ENCODE results near the gene APIP.

The APIP gene

DNA sequence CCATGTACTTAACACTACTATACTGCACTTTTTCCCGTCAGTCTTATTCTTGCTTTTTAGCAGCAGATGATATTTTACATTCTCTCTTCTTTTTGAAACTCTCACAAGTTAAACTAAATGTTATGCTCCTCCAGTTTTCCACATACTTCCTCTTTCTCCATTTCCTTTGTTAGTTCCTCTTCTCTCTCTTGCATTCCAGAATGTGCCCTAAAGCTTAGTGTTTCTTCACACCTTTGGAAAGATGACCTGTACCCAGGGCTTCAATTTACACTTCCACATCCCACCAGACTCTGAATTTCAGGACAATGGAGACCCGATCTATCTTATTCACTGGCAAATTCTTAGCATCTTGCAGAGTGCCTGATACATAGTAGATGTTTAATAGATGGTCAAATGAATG is 51.8 kb downstream of the APIP start:
- in situ Hi-C loops (cut with MboI; ENCODE audit: low pct_unique_long_range_greater_than_20kb, low sequenced_read_pairs, unreplicated experiment), result no loop called here
- TF ChIP-seq, protein P1, sequence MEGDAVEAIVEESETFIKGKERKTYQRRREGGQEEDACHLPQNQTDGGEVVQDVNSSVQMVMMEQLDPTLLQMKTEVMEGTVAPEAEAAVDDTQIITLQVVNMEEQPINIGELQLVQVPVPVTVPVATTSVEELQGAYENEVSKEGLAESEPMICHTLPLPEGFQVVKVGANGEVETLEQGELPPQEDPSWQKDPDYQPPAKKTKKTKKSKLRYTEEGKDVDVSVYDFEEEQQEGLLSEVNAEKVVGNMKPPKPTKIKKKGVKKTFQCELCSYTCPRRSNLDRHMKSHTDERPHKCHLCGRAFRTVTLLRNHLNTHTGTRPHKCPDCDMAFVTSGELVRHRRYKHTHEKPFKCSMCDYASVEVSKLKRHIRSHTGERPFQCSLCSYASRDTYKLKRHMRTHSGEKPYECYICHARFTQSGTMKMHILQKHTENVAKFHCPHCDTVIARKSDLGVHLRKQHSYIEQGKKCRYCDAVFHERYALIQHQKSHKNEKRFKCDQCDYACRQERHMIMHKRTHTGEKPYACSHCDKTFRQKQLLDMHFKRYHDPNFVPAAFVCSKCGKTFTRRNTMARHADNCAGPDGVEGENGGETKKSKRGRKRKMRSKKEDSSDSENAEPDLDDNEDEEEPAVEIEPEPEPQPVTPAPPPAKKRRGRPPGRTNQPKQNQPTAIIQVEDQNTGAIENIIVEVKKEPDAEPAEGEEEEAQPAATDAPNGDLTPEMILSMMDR (IDR thresholded peaks at IDR 0.05; ENCODE audit: extremely low read depth, insufficient read depth, missing control alignments), result no peak
- no peak for DNase-seq (ENCODE audit: low spot score)

GRCh38 chr11:34863048-34863447 is 53.1 kb downstream of the APIP start:
- in situ Hi-C loops (cut with MboI; ENCODE audit: low pct_unique_long_range_greater_than_20kb, low sequenced_read_pairs, unreplicated experiment), result no loop called here
- TF ChIP-seq, protein P1 (IDR thresholded peaks at IDR 0.05; ENCODE audit: extremely low read depth, insufficient read depth, missing control alignments), result no peak
- no peak for DNase-seq (ENCODE audit: low spot score)

- in situ Hi-C loops (cut with MboI; ENCODE audit: low pct_unique_long_range_greater_than_20kb, low sequenced_read_pairs, unreplicated experiment), result no loop called here
- no peak for DNase-seq (ENCODE audit: low spot score)
- TF ChIP-seq, protein P1 (IDR thresholded peaks at IDR 0.05; ENCODE audit: extremely low read depth, insufficient read depth, missing control alignments), result no peak
Observed at GRCh38 chr11:34860518-34860917, 55.7 kb downstream of the APIP start.

GRCh38 chr11:34860034-34860433 is 56.1 kb downstream of the APIP start:
- in situ Hi-C loops (cut with MboI; ENCODE audit: low pct_unique_long_range_greater_than_20kb, low sequenced_read_pairs, unreplicated experiment), result no loop called here
- DNase-seq (ENCODE audit: low spot score), result no peak
- TF ChIP-seq, protein P1 (IDR thresholded peaks at IDR 0.05; ENCODE audit: extremely low read depth, insufficient read depth, missing control alignments), result no peak

GRCh38 chr11:34859496-34859895 is 56.7 kb downstream of the APIP start:
- TF ChIP-seq, protein P1 (IDR thresholded peaks at IDR 0.05; ENCODE audit: extremely low read depth, insufficient read depth, missing control alignments), result no peak
- DNase-seq (ENCODE audit: low spot score), result no peak
- in situ Hi-C loops (cut with MboI; ENCODE audit: low pct_unique_long_range_greater_than_20kb, low sequenced_read_pairs, unreplicated experiment), result no loop called here

DNA sequence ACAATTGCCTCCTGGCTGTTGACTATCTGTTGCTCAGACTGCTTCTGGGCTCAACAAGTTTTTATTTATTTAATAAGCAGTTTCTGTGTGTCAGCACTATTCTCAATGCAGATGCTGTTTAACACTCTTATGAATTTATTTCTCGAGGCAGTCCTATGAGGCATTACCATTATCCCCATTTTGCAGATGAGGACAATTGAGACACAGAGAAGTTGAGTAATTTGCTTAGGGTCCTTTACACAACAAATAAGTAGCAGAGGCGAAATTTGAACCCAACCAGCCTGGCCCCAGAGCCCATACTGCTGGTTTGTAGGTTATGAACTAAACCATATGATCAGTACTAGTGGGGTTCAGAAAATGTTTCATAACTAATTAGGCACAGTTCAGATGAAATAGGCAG is 58.7 kb downstream of the APIP start:
- TF ChIP-seq, protein P1 (IDR thresholded peaks at IDR 0.05; ENCODE audit: extremely low read depth, insufficient read depth, missing control alignments), result no peak
- in situ Hi-C loops (cut with MboI; ENCODE audit: low pct_unique_long_range_greater_than_20kb, low sequenced_read_pairs, unreplicated experiment), result no loop called here
- no peak for DNase-seq (ENCODE audit: low spot score)

DNA sequence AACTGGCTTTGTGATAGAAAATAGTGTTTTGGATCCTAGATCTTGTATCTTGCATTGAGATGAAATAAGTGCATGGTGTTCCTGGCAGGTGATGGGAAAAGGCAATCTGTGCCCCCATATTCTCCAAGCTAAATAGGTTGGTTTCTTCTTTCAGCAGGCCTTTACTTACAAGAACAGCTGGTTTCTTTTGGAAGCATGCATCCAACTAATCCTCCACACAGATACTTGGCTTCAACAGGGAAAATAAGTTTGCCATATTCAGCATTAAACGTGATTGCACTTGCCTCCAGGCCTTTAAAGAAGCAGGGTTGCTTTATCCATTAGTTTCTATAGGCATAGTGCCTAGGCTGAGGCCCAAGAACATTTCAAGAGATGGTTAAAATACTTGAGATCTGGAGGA is 59.9 kb downstream of the APIP start:
- in situ Hi-C loops (cut with MboI; ENCODE audit: low pct_unique_long_range_greater_than_20kb, low sequenced_read_pairs, unreplicated experiment), result no loop called here
- no peak for DNase-seq (ENCODE audit: low spot score)
- TF ChIP-seq, protein P1 (IDR thresholded peaks at IDR 0.05; ENCODE audit: extremely low read depth, insufficient read depth, missing control alignments), result no peak

Measured in GM13977 (cell line).